Measurements from ENCODE around the gene B3GALNT2.

DNA sequence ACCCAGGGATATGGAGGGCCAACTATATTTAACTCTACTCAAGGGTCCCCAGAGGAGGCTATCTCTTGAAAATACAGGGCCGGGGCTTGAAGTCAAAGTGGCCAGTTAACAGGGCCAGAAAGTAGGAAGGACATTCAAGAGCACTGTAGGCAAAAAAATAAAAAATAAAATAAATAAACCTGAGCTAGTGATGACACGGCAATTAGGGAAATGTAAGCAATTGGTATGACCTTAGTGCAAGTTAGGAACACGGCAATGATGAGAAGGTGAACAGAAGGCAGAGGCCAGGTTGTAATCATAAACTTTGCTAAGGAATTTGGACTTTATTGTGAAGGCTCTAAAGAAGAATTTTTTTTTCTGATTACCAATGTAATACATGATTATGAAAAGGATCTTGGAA, 3.4 kb upstream of the B3GALNT2 start:
- TF ChIP-seq SUZ12 (IDR thresholded peaks at IDR 0.05; ENCODE audit: extremely low read depth, insufficient read depth, insufficient read length) (no peak), ZNF274 (IDR thresholded peaks at IDR 0.05; ENCODE audit: low read depth, low read length) (no peak)

Data from NT2/D1 (cell line).